Spleen (tissue), 11 donors: ENCODE results near the gene USH2A. TPM values are rescaled to one million over a fixed set of nuclear protein-coding genes. Genes with fewer than 3 reads are reported as not detected.

ENCODE experiments used
- DNase-seq: peaks from one replicate; pipeline ENCODE4 v3.0.0-alpha.2; 2020
- H3K27ac ChIP-seq, 8 donors: fragments of 200-600 bp; sonication (generic) in 7 of 8; 1 replicate in 4 of 8; 2 replicates in 4 of 8; pipeline versions ENCODE4 v1.5.0 to v1.8.0; 2016 to 2021; ENCODE audit warnings: inconsistent platforms in 4 of 8, mild to moderate bottlenecking in 4 of 8, moderate library complexity in 1 of 8
- H3K27me3 ChIP-seq, 7 donors: fragments of 200-600 bp; sonication (generic) in 6 of 7; replicated peaks in 1 of 7; 1 replicate in 4 of 7; 2 replicates in 3 of 7; pipeline versions ENCODE4 v1.5.0 to v1.8.0; 2016 to 2021; ENCODE audit warnings: inconsistent platforms in 3 of 7, mild to moderate bottlenecking in 1 of 7
- H3K36me3 ChIP-seq, 6 donors: fragments of 200-600 bp; sonication (generic) in 5 of 6; 1 replicate in 4 of 6; 2 replicates in 2 of 6; pipeline versions ENCODE4 v1.5.0 to v1.8.0; 2016 to 2021; ENCODE audit warnings: inconsistent platforms in 2 of 6
- H3K4me1 ChIP-seq, 6 donors: fragments of 200-600 bp; sonication (generic) in 5 of 6; 1 replicate in 3 of 6; 2 replicates in 3 of 6; pipeline versions ENCODE4 v1.5.0 to v1.8.0; 2016 to 2021; ENCODE audit warnings: inconsistent platforms in 3 of 6
- H3K4me3 ChIP-seq, 8 donors: fragments of 200-600 bp; sonication (generic) in 7 of 8; 1 replicate in 4 of 8; 2 replicates in 4 of 8; pipeline versions ENCODE4 v1.5.0 to v1.8.0; 2016 to 2021; ENCODE audit warnings: inconsistent platforms in 4 of 8, mild to moderate bottlenecking in 4 of 8, moderate library complexity in 2 of 8
- H3K9me3 ChIP-seq, 8 donors: fragments of 200-600 bp; sonication (generic) in 7 of 8; 1 replicate in 4 of 8; 2 replicates in 4 of 8; pipeline versions ENCODE4 v1.5.0 to v1.8.0; 2016 to 2021; ENCODE audit warnings: inconsistent platforms in 4 of 8
- CTCF ChIP-seq, 11 experiments: fragments of 200-600 bp in 7 of 11; fragments of 450-650 bp in 4 of 11; sonication (generic) in 4 of 11; IDR thresholded peaks in 8 of 11; conservative IDR thresholded peaks in 3 of 11; 1 replicate in 7 of 11; 2 replicates in 4 of 11; pipeline versions ENCODE4 v1.4.0 to v1.8.0; 2016 to 2021; ENCODE audit warnings: antibody characterized with exemption in 11 of 11, inconsistent platforms in 4 of 11, mild to moderate bottlenecking in 1 of 11
- POLR2A ChIP-seq, 3 donors: fragments of 450-650 bp; IDR thresholded peaks; one replicate each; pipeline ENCODE4 v1.5.1; 2017; ENCODE audit warnings: antibody characterized with exemption in 3 of 3, mild to moderate bottlenecking in 1 of 3
- POLR2AphosphoS5 ChIP-seq, 3 donors: sonication (generic); formaldehyde crosslinking; IDR thresholded peaks; one replicate each; pipeline ENCODE4 v1.5.1; 2017; ENCODE audit warnings: antibody characterized with exemption in 3 of 3
- WGBS, 5 donors: extraction: QIAGEN DNeasy Blood & Tissue Kit in 3 of 5; methylation state at CpG; one replicate each; pipeline versions ENCODE4 v1.1.5 to v1.1.7; 2013 to 2018; 5-methylcytosine and 5-hydroxymethylcytosine counted together
- intact Hi-C: fragments of 100-400 bp; cut with DNase I; formaldehyde crosslinking; loops from one replicate; pipeline ENCODE4 v1.15.0; 2023; ENCODE audit warnings: low total_unique reads
- polyA plus RNA-seq, 3 donors: library from polyadenylated mRNA; stranded (reverse); fragments of 200-250 nt; gene quantifications; one replicate each; pipeline ENCODE4 v1.2.1, GENCODE V29; 2013
- total RNA-seq, 7 donors: library from RNA; depleted of rRNA in 3 of 7; stranded (reverse); fragments of >200 nt in 3 of 7; fragmentation: NEBNext Ultra II Directional in 4 of 7; extraction: Animal tissue kit (Norgen Biotek cat#: 25700) in 4 of 7; gene quantifications; one replicate each; pipeline versions ENCODE4 v1.1.0 to v1.2.1, GENCODE V29; 2016 to 2021
- donor health status: healthy with polysubstance abuse.
- donor health status: DM: no; HTN: no; CAD: no; lungs with moderate emphysema.
- donor health status: DM: no; HTN: no; CAD: no.
- donor health status: Bipolar disorder and iron deficiency.
- donor health status: healthy.
- donor health status: DM: no; HTN: no; CAD: no.
- donor health status: DM: yes; HTN: yes; CAD: no.

Gene USH2A
- total and polyA plus RNA-seq, 10 donors, result under 0.01 TPM; not detected in 9

GRCh38 chr1:216425577-216425976 is 2.3 kb upstream of the USH2A start:
- H3K27me3 ChIP-seq, result no peaks in the 10 kb centered on the region
- H3K36me3 ChIP-seq, result no peaks in the 10 kb centered on the region
- H3K9me3 ChIP-seq, result no peaks in the 10 kb centered on the region
- DNase-seq, result no peak
- H3K27ac ChIP-seq, result no peak overlapping the region
- TF ChIP-seq POLR2A (IDR thresholded peaks at IDR 0.05) (no peak), POLR2AphosphoS5 (IDR thresholded peaks at IDR 0.05) (no peak), CTCF (IDR thresholded peaks at IDR 0.05 in 8 of 11, conservative IDR thresholded peaks at IDR 0.05 in 3 of 11) (no peak)
- WGBS, 5 donors, result 55 to 70% (median 56%) methylated on average over 5 of the region's 5 CpGs
- intact Hi-C loops, result no loop called here
- H3K4me1 ChIP-seq, result no peaks in the 10 kb centered on the region
- no peak overlapping the region for H3K4me3 ChIP-seq

DNA sequence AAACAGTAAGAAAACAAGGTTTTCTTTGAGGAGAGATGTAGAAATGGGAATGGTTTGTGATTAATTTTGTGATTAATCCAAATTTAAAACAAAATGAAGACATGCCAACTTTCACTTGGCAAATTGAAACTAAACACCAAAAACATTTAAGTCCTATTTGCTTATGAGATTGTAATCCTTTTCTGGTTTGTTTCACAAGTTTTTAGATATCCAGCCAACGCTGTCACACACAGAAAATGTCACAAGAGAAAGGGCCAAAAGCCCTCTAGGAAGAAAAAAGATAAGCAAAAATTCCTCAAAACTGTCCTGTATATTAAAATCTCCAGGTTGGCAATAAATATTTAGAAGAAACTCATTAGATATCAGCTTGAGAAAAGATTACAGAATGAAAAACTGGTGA is 2.5 kb downstream of the USH2A start:
- Histone ChIP-seq H3K27me3 (no peaks in the 10 kb centered on the region), H3K27ac (no peak overlapping the region), H3K4me3 (no peak overlapping the region), H3K4me1 (no peaks in the 10 kb centered on the region), H3K9me3 (no peaks in the 10 kb centered on the region), H3K36me3 (no peaks in the 10 kb centered on the region)
- intact Hi-C loops, result no loop called here
- 55 to 78% (median 76%) methylated on average over 1 of the region's 1 CpG for WGBS, 5 donors
- DNase-seq, result no peak
- no peak for TF ChIP-seq CTCF (IDR thresholded peaks at IDR 0.05 in 8 of 11, conservative IDR thresholded peaks at IDR 0.05 in 3 of 11)
- no peak for TF ChIP-seq POLR2AphosphoS5 (IDR thresholded peaks at IDR 0.05)
- TF ChIP-seq POLR2A (IDR thresholded peaks at IDR 0.05), result no peak

GRCh38 chr1:216420263-216420662 is 3.0 kb downstream of the USH2A start:
- no peak for DNase-seq
- Histone ChIP-seq H3K4me1 (no peaks in the 10 kb centered on the region), H3K9me3 (no peaks in the 10 kb centered on the region), H3K36me3 (no peaks in the 10 kb centered on the region), H3K27me3 (no peaks in the 10 kb centered on the region), H3K4me3 (no peak overlapping the region), H3K27ac (no peak overlapping the region)
- 36 to 50% (median 37%) methylated on average over 2 of the region's 2 CpGs for WGBS, 5 donors
- TF ChIP-seq POLR2A (IDR thresholded peaks at IDR 0.05) (no peak), CTCF (IDR thresholded peaks at IDR 0.05 in 8 of 11, conservative IDR thresholded peaks at IDR 0.05 in 3 of 11) (no peak), POLR2AphosphoS5 (IDR thresholded peaks at IDR 0.05) (no peak)
- intact Hi-C loops, result no loop called here

DNA sequence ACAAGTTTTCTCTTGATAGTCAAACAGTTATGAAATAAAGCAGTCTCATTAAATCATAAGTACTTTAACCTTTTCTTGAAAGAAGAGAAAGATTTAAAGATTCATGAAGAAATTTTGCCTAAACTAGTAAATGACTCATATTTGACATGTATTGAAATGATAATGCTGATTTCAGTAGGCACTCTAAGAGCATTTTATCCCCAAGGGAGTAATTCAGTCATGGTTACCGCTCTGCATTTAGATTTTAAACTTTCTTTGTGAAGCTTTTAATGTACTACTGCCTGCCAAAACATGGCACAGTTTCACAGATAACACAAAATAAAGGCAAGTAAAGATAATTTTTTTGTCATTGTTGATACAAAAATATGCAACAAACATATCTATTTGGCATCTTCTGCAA is 6.8 kb downstream of the USH2A start:
- DNase-seq, result no peak
- no peak for TF ChIP-seq POLR2A (IDR thresholded peaks at IDR 0.05)
- TF ChIP-seq POLR2AphosphoS5 (IDR thresholded peaks at IDR 0.05), result no peak
- no peak for TF ChIP-seq CTCF (IDR thresholded peaks at IDR 0.05 in 8 of 11, conservative IDR thresholded peaks at IDR 0.05 in 3 of 11)
- Histone ChIP-seq H3K4me1 (no peaks in the 10 kb centered on the region), H3K9me3 (no peaks in the 10 kb centered on the region), H3K4me3 (no peak overlapping the region), H3K36me3 (no peaks in the 10 kb centered on the region), H3K27me3 (no peaks in the 10 kb centered on the region), H3K27ac (no peak overlapping the region)
- intact Hi-C loops, result no loop called here
- 49 to 91% (median 74%) methylated on average over 1 of the region's 1 CpG for WGBS, 5 donors
